CD1c-positive myeloid dendritic cell (primary cell): ENCODE measurements around the gene SHROOM4.

Source experiments
- DNase-seq: peaks from one replicate; pipeline ENCODE4 v3.0.0-alpha.2; 2016; ENCODE audit errors: extremely low spot score

Gene SHROOM4, protein sequence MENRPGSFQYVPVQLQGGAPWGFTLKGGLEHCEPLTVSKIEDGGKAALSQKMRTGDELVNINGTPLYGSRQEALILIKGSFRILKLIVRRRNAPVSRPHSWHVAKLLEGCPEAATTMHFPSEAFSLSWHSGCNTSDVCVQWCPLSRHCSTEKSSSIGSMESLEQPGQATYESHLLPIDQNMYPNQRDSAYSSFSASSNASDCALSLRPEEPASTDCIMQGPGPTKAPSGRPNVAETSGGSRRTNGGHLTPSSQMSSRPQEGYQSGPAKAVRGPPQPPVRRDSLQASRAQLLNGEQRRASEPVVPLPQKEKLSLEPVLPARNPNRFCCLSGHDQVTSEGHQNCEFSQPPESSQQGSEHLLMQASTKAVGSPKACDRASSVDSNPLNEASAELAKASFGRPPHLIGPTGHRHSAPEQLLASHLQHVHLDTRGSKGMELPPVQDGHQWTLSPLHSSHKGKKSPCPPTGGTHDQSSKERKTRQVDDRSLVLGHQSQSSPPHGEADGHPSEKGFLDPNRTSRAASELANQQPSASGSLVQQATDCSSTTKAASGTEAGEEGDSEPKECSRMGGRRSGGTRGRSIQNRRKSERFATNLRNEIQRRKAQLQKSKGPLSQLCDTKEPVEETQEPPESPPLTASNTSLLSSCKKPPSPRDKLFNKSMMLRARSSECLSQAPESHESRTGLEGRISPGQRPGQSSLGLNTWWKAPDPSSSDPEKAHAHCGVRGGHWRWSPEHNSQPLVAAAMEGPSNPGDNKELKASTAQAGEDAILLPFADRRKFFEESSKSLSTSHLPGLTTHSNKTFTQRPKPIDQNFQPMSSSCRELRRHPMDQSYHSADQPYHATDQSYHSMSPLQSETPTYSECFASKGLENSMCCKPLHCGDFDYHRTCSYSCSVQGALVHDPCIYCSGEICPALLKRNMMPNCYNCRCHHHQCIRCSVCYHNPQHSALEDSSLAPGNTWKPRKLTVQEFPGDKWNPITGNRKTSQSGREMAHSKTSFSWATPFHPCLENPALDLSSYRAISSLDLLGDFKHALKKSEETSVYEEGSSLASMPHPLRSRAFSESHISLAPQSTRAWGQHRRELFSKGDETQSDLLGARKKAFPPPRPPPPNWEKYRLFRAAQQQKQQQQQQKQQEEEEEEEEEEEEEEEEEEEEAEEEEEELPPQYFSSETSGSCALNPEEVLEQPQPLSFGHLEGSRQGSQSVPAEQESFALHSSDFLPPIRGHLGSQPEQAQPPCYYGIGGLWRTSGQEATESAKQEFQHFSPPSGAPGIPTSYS (N-terminal part only)

DNA sequence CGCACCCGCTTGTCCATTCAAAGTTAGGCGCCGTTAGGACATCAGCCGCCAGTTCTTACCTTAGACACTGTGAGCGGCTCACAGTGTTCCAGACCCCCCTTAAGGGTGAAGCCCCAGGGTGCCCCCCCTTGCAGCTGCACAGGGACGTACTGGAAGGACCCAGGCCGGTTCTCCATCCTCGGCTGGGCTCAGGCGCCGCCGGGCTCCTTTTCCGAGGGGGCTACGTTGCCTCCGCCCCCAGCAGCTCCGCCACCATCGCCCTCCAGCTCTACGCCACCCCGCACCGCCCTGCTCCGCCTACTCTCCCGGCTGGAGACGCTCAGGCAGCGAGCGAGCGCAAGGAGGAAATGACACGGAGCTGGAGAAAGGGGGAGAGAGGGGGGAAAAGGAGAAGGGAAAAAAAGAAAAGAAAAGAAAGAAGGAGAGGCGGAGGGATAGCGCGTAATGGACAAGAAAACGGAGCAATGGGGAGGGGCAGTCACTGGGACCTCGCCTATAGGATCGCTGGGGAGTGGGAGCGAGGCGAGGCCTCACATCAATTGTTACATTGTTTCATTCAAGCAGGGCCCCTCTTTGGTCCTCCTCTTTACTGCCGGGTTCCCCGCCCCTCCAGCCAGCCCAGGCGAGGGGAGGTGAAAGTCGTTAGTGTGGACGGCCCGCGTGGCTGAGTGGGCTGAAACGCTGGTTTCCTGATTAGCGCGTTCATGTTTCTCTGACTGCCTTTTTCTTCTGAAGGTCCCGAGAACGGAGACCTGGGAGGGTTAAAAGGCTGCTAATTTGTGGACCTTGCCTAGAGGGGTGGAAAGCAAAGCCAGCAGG lies at the start of gene SHROOM4:
SHROOM4 (minus strand) TSS at position 352 of the 819 bp plus-strand sequence; CDS start at position 176, 176 bp downstream.
- DNase-seq, result no peak

DNA sequence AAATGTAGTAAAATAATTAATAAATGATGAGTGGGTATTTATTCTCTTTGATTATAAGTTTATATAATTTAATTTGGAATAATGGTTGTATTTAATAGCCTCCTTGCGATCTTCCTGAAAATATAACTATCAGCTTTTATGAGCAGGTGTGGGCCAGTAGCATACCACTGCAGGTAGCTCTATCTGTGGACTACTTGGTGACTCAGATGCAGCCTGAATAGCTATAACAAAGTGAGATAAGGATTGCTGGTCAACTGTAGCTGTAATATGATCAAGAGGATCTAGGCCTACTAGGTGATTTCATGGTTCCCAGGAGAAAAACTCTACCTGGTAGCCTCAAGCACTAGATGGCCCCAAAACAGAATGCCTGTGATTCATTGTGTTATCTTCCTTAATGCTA lies 49.5 kb upstream of the SHROOM4 start:
- DNase-seq, result no peak

DNA sequence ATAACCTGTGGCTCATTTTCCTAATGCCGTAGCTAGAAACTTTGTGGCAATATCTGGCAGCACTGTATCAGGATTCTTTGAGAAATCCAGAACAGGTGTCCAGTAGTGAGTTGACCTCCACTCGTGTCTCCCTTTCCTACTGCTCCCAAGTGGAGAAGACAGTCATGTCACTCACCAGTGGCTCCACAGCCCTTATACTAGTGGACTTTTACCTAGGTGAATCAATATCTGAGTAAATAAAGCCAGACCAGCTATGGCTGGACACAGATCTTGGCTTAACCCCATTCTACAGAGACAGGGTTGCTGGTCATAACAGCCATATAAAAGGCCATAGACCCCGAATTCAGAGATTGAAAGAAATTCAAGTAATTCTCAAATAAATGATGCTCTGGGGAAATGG lies 46.5 kb upstream of the SHROOM4 start:
- DNase-seq, result no peak

GRCh38 chrX:50858548-50858947 lies 44.6 kb upstream of the SHROOM4 start:
- no peak for DNase-seq

DNA sequence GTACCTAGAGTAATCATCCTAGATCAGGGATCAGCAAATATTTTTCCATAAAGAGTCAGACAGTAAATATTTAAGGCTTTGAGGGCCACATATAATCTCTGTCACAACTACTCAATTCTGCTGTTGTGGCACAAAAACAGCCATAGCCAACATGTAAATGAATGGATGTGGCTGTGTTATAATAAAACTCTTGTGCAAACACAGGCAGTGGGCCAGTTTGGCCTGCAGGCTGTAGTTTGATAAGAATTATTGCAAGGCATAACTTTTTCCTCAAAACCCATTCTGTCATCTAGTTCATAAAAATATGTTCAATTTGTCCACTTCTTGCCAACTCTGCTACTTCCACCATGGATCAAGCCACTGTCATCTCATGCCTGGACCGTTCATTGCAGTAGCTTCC lies 39.4 kb upstream of the SHROOM4 start:
- DNase-seq, result no peak

DNA sequence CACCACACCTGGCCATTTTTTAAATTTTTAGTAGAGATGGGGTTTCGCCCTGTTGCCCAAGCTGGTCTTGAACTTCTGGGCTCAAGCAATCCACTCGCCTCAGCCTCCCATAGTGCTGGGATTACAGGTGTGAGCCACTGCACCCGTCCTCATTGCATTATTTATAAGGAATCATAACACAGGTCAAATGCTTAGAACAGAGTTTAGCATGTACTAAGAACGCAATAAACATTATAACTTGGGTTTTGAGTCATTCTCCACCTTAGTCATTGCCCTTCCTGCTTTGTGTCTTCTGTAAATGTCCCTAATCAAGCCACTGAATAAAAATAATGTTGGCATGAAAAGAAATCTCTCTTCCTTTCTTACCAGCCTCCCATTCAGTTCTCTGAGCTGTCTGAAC lies 38.5 kb upstream of the SHROOM4 start:
- no peak for DNase-seq

- no peak for DNase-seq
Measured at GRCh38 chrX:50842221-50842620, 28.2 kb upstream of the SHROOM4 start.

- no peak for DNase-seq
Measured at GRCh38 chrX:50839730-50840129, 25.7 kb upstream of the SHROOM4 start.

DNA sequence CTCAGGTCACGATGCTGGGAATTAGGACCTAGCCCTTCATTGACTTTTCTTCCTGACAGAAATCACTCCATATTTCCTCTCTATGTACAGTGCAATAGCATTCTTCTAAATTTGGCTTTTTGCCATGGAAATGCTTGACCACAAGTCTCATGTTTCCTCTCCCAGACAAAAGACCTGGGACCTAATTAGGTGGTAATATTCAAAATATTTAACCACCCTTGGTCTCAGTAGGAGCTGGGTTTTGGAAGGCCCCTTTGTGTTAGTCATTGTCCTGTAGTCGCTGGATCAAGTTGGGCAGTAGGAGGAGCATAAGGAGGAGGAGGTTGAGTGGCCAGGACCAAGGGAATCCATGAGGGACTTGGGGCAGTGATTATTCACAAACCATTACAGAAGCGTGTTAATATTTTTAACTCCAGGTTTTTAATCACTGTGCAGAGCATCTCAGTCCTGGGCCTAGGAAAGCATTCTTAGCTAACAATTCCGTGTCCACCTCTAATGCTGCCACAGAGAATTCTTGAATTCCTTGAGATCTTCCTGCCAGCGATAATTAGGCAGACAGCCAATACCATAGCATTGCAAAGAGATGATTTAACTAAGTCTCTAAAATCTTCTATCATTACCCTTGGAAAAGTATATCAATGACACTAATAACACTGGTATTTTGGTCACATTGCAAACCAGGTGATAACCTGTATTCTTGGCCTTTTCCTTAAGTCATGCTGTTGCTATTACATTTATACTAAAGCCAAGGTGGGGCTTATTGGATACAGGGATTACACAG lies 25.0 kb upstream of the SHROOM4 start:
- no peak for DNase-seq

- no peak for DNase-seq
Measured at GRCh38 chrX:50827996-50828395, 14.0 kb upstream of the SHROOM4 start.

DNA sequence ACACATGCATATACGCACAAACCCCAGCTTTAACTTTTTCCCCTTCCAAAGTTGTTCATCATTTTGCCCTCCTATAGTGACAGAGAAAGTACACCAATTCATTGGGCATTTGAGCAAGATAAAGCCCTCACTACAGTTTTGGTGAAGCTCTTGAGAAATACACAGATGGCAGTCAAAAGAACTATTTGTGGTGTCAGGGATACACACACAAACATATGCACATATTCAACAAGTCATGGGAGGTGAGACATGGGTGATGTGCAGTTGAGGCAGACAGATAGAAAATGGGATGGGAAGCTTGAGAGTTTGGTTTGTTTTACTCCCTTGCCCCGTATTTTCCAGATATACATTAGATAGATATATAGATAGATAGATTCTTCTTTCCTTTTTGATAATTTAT lies 11.8 kb upstream of the SHROOM4 start:
- DNase-seq, result no peak

DNA sequence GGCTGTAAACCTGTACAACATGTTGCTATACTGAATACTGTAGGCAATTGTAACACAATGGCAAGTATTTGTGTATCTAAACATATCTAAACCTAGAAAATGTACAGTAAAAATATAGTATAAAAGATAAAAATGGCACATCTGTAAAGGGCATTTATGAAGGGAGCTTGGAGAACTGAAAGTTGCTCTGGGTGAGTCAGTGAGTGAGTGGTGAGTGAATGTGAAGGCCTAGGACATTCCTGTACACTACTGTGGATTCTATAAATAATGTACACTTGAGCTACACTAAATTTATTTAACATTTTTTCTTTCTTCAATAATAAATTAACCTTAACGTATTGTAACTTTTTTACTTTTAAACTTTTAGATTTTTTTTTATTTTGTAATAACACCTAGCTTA lies 5.0 kb upstream of the SHROOM4 start:
- no peak for DNase-seq

DNA sequence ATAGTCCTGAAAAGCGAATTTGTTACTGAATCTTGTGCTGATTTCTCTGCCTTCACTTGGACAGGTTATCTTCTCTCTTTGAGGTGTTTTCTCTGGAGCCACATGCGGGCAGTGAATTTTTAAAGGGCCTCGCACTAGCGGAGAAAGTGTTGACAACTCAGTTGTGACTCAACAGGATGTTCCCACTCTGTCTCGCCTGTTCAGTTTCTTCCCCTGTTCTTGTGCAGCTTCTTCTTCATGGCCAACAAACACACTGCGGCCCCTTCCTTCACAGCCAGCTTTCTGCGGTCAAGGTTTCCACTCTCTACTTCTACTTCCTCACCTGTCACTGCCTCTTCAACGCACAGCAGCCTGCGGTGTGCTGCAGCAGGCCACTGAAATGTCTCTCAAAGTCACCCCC lies 1.1 kb upstream of the SHROOM4 start:
- no peak for DNase-seq

DNA sequence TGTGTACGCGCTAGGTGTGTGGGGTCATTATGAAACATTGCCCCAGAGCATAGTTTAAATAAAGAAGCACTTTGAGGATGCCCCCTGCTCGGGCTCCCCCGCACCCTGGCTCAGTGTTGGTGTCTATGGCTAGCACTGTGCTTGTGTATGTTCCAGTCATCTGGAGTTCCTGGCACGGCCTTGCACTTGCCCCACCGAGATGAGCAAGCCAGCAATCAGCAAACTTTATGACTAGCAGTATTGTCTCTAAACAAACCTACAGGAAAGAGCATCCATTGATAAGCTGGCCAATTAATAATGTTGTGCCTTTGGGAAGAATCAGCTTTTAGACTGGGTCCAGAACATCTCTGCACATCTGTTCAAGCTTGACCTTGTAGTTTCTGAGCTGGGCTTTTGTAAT lies 707 bp upstream of the SHROOM4 start:
- DNase-seq, result no peak

- peak; percentile 5 for DNase-seq
Measured at GRCh38 chrX:50812995-50813842, 775 bp downstream of the SHROOM4 start.

DNA sequence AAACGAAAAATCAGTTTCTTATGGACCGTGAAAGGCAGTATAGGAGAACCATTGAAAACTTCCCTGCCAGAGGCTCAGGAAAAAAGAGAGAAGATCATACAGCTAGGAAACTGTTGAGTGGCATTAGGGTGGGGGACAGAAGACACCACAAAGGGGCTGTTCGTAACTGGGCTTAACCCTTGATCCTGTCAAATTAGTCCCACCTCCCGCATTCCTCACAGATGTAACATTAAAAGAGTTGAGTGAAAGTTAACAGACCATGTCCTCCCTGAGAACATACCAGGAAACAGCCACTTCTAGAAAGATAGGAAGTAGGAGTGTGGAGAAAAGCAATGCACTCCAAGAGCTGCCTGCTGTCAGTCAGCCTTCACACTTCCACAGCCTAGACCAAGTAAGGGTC lies 8.7 kb downstream of the SHROOM4 start:
- no peak for DNase-seq

DNA sequence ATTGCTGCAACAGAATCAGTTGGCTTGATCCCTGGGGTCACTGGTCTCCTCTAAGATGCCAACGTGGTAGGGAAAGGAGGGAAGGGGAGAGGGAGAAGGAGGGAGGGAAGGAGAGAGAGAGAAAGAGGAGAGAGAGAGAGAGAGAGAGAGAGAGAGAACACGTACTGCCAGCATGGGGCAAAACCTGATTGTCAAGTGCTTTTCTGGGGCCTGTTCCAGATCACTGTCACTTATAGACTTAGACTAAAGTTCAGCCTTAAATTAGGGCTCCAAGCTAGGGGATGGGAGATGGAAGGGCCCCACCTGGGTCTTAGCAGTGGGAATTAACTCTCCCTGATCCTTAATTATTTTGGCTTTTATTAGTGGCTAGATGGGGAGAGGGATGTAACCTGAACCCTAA lies 12.9 kb downstream of the SHROOM4 start:
- no peak for DNase-seq

GRCh38 chrX:50799531-50799961 lies 14.4 kb downstream of the SHROOM4 start:
- DNase-seq, result peak; percentile 1

DNA sequence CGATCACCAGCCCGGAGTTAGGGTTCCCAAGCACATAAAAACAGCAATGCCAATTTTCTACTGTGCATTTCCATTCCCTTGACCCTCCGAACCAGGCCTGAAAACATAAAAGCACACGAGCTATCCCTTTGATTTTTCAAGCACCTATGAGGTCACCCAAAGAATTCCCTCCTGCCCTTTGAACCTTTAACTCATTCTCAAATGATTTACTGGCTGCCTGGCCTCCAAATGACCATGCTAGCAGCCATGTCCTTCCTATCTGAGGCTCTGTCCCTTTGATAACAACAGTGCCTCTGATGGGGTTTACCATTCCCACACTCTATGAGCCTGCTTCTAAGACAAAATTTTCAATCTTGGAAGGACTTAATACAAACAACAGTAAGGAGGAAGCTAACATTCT lies 15.2 kb downstream of the SHROOM4 start:
- DNase-seq, result no peak
